ENCODE measurements around the gene NPTX1.

The NPTX1 gene

DNA sequence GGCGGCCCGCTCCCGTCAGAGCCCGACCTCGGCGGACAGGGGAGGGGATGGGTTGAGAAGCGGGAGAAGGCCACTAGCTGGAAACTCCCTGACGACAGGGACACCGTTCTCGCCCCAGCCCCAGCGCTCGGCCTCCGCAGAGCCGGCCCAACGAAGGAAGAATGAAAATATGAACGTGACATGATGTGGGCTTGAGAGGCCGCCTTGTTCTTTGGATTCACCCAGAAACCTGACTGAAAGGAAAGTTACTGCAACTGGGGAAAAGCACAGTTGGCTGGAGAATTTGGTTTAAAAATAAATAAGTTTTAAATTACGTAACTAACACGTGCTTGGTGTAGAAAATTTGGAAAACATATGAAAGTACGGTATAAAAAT is 21.1 kb downstream of the NPTX1 start:
- no CpG with 5 or more reads among the region's 20 CpGs for WGBS (ENCODE audit: extremely low coverage, insufficient coverage, low lambda C conversion rate)

DNA sequence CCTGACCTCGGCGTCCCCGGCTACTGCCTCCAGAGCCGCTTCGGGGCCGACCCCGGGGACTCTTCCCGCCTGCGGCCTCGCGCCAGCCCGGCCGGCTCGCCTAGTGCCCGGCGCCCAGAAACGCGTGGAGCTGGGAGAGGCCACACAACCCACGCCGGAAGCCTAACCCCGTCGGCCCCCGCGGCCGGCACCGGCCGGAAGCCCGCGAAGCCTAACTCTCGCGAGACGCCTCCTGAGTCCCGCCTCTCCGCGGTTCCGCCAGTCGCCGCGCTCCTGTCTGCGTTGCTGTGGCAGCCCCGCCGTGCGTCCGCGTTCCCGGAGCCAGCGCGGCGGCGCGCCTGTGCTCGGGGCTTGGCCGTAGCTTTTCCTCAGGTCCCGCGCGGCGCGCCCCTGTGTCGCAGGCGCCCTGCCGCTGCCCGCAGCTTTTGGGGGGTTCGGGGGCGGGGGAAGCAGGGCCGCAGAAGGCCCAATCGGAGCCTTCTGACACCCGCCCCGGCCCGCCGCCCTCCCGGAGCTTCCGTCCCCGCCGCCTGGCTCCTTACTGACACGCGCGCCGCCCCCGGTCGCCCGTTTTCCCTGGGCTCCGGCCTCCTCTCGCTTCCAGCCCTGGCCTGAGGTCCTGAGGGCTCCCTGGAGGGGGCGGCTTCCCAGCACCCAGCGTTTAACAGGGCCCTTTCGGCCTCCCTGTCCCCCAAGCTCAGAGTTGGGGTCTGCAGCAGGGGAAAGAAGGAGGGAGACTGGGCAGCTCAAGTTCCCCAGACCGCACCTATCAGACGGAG is 21.7 kb downstream of the NPTX1 start:
- Histone ChIP-seq H2BK15ac (replicated peaks; ENCODE audit: low read depth) (no peak overlapping the region), H3K18ac (ENCODE audit: low read length) (peak overlapping the region; percentile 85), H4K5ac (ENCODE audit: low read length) (no peak overlapping the region), H2BK5ac (ENCODE audit: low read length) (no peak overlapping the region), H3K4me2 (ENCODE audit: low read length) (peak overlapping the region; percentile 92), H3K36me3 (ENCODE audit: control insufficient read depth, insufficient read depth, low read length) (no peaks in the 10 kb centered on the region), H3K9ac (ENCODE audit: low read length) (peak overlapping the region; percentile 98), H3K4me1 (ENCODE audit: control insufficient read depth, low read depth, low read length) (peaks cover 1% of the 10 kb centered on the region), H3K4me3 (ENCODE audit: low read length) (peak overlapping the region; percentile 83), H3K23ac (ENCODE audit: low read length) (peak overlapping the region; percentile 20), H4K8ac (ENCODE audit: low read depth, low read length) (peak overlapping the region; percentile 98), H3K27ac (ENCODE audit: low read depth, low read length) (peak overlapping the region; percentile 78), H3K79me1 (ENCODE audit: low read length) (no peaks in the 10 kb centered on the region), H3K4ac (ENCODE audit: low read depth, low read length) (peak overlapping the region; percentile 76), H2BK120ac (ENCODE audit: low read depth, low read length) (no peak overlapping the region), H3K56ac (ENCODE audit: low read length) (peak overlapping the region; percentile 99), H3K27me3 (ENCODE audit: insufficient read depth, low read length, poor library complexity) (no peaks in the 10 kb centered on the region), H2AK5ac (ENCODE audit: low read length) (no peak overlapping the region), H3K79me2 (ENCODE audit: control insufficient read depth, insufficient read depth, low read length) (no peaks in the 10 kb centered on the region)
- DNase-seq: peak; percentile 96
- WGBS (ENCODE audit: extremely low coverage, insufficient coverage, low lambda C conversion rate): no CpG with 5 or more reads among the region's 88 CpGs

More for the DNA sequence above, 21.1 kb downstream of the NPTX1 start:
- Histone ChIP-seq H3K27ac (ENCODE audit: low read depth, low read length) (peak overlapping the region; percentile 78), H4K8ac (ENCODE audit: low read depth, low read length) (no peak overlapping the region), H3K4me3 (ENCODE audit: low read length) (peak overlapping the region; percentile 39), H3K4ac (ENCODE audit: low read depth, low read length) (peak overlapping the region; percentile 40), H3K9ac (ENCODE audit: low read length) (peak overlapping the region; percentile 79), H2BK120ac (ENCODE audit: low read depth, low read length) (no peak overlapping the region), H3K27me3 (ENCODE audit: insufficient read depth, low read length, poor library complexity) (no peaks in the 10 kb centered on the region), H3K79me1 (ENCODE audit: low read length) (no peaks in the 10 kb centered on the region), H3K56ac (ENCODE audit: low read length) (peak overlapping the region; percentile 82), H3K36me3 (ENCODE audit: control insufficient read depth, insufficient read depth, low read length) (no peaks in the 10 kb centered on the region), H2AK5ac (ENCODE audit: low read length) (no peak overlapping the region), H3K18ac (ENCODE audit: low read length) (peak overlapping the region; percentile 28), H4K5ac (ENCODE audit: low read length) (no peak overlapping the region), H3K4me1 (ENCODE audit: control insufficient read depth, low read depth, low read length) (peaks cover 1% of the 10 kb centered on the region), H3K79me2 (ENCODE audit: control insufficient read depth, insufficient read depth, low read length) (no peaks in the 10 kb centered on the region), H2BK15ac (replicated peaks; ENCODE audit: low read depth) (no peak overlapping the region), H2BK5ac (ENCODE audit: low read length) (no peak overlapping the region), H3K4me2 (ENCODE audit: low read length) (peak overlapping the region; percentile 47), H3K23ac (ENCODE audit: low read length) (peak overlapping the region; percentile 20)
- peak; percentile 84 for DNase-seq

DNA sequence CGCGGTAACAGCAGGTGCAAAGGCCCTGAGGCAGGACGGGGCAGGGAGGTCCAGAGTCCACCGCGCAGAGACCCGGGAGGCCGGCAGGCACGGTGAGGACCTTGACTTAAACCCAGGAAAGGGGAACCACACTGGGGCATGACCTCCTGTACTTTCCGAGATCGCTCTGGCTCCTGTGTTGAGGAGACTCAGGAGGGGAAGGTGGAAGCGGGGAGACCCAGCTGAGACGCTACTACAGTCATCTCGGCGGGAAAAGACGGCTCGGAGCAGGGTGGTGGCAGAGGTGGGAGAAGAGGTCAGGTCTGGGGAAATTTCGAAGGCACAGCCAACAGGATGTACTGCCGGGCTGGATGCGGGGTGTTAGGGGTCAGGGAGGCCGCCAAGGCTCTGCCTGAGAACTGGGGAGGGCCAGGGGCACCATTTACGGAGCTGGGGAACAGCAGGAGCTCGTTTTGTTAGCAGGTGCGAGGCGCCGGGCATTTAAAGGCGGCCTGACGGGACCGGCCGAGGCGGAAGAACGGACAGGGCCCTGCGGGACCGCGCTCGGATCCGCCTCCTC is 22.3 kb downstream of the NPTX1 start:
- Histone ChIP-seq H3K79me2 (ENCODE audit: control insufficient read depth, insufficient read depth, low read length) (no peaks in the 10 kb centered on the region), H3K56ac (ENCODE audit: low read length) (peak overlapping the region; percentile 99), H2BK15ac (replicated peaks; ENCODE audit: low read depth) (no peak overlapping the region), H2AK5ac (ENCODE audit: low read length) (peak overlapping the region; percentile 18), H2BK5ac (ENCODE audit: low read length) (no peak overlapping the region), H4K5ac (ENCODE audit: low read length) (peak overlapping the region; percentile 81), H4K8ac (ENCODE audit: low read depth, low read length) (peak overlapping the region; percentile 98), H3K4me2 (ENCODE audit: low read length) (peak overlapping the region; percentile 92), H3K4me1 (ENCODE audit: control insufficient read depth, low read depth, low read length) (peaks cover 1% of the 10 kb centered on the region), H3K27me3 (ENCODE audit: insufficient read depth, low read length, poor library complexity) (no peaks in the 10 kb centered on the region), H3K4me3 (ENCODE audit: low read length) (peak overlapping the region; percentile 83), H3K9ac (ENCODE audit: low read length) (peak overlapping the region; percentile 98), H3K27ac (ENCODE audit: low read depth, low read length) (peak overlapping the region; percentile 55), H3K36me3 (ENCODE audit: control insufficient read depth, insufficient read depth, low read length) (no peaks in the 10 kb centered on the region), H2BK120ac (ENCODE audit: low read depth, low read length) (no peak overlapping the region), H3K4ac (ENCODE audit: low read depth, low read length) (peak overlapping the region; percentile 76), H3K79me1 (ENCODE audit: low read length) (no peaks in the 10 kb centered on the region), H3K18ac (ENCODE audit: low read length) (peak overlapping the region; percentile 85), H3K23ac (ENCODE audit: low read length) (no peak overlapping the region)
- DNase-seq: no peak
- no CpG with 5 or more reads among the region's 36 CpGs for WGBS (ENCODE audit: extremely low coverage, insufficient coverage, low lambda C conversion rate)

DNA sequence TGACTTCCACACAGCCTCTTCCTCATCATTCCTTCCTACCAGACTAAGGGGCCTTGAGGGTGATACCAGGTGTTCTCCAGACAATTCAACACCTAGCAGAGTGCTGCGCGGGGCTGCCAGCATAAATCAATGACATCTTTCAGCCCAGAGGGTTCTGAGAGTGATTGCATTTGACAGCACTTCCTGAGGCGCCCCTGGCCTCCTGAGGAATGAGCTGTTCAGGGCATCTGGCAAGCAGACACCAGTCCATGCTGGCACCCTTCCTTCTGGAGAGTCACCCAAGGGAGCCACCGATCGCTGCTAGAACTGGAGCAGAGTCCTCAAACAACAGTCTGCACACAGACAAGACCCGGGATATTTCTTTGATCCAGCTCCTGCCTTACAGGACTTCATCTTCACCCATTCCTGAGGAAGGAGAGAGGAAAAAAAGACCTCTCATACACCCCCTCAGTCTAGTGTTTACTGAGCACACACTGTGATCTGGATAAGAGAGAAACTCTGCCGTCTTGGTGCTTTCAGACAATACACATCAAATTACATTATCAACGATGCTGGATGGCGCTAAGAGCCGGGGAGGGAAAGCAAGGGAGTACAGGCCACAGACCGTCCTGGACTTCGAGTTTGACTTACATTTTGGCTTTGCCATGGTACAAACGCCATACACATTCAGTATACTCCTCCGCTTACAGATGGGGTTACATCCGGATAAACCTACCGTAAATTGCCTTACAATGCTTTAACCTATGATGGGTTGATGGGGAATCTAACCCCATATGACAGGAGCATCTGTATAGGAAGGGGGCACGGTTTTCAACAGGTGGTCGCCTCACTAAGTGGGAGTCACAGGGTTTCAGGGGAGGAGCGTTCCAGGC is 23.0 kb downstream of the NPTX1 start:
- Histone ChIP-seq H3K4me2 (ENCODE audit: low read length) (no peak overlapping the region), H3K23ac (ENCODE audit: low read length) (no peak overlapping the region), H3K4ac (ENCODE audit: low read depth, low read length) (no peak overlapping the region), H3K27me3 (ENCODE audit: insufficient read depth, low read length, poor library complexity) (no peaks in the 10 kb centered on the region), H3K18ac (ENCODE audit: low read length) (no peak overlapping the region), H2BK5ac (ENCODE audit: low read length) (no peak overlapping the region), H3K27ac (ENCODE audit: low read depth, low read length) (no peak overlapping the region), H3K36me3 (ENCODE audit: control insufficient read depth, insufficient read depth, low read length) (no peaks in the 10 kb centered on the region), H2AK5ac (ENCODE audit: low read length) (no peak overlapping the region), H3K79me1 (ENCODE audit: low read length) (no peaks in the 10 kb centered on the region), H3K79me2 (ENCODE audit: control insufficient read depth, insufficient read depth, low read length) (no peaks in the 10 kb centered on the region), H2BK120ac (ENCODE audit: low read depth, low read length) (no peak overlapping the region), H3K56ac (ENCODE audit: low read length) (peak overlapping the region; percentile 34), H4K5ac (ENCODE audit: low read length) (no peak overlapping the region), H3K4me1 (ENCODE audit: control insufficient read depth, low read depth, low read length) (peaks cover 1% of the 10 kb centered on the region), H2BK15ac (replicated peaks; ENCODE audit: low read depth) (no peak overlapping the region), H3K9ac (ENCODE audit: low read length) (no peak overlapping the region), H3K4me3 (ENCODE audit: low read length) (no peak overlapping the region), H4K8ac (ENCODE audit: low read depth, low read length) (no peak overlapping the region)
- no CpG with 5 or more reads among the region's 19 CpGs for WGBS (ENCODE audit: extremely low coverage, insufficient coverage, low lambda C conversion rate)
- DNase-seq: no peak

DNA sequence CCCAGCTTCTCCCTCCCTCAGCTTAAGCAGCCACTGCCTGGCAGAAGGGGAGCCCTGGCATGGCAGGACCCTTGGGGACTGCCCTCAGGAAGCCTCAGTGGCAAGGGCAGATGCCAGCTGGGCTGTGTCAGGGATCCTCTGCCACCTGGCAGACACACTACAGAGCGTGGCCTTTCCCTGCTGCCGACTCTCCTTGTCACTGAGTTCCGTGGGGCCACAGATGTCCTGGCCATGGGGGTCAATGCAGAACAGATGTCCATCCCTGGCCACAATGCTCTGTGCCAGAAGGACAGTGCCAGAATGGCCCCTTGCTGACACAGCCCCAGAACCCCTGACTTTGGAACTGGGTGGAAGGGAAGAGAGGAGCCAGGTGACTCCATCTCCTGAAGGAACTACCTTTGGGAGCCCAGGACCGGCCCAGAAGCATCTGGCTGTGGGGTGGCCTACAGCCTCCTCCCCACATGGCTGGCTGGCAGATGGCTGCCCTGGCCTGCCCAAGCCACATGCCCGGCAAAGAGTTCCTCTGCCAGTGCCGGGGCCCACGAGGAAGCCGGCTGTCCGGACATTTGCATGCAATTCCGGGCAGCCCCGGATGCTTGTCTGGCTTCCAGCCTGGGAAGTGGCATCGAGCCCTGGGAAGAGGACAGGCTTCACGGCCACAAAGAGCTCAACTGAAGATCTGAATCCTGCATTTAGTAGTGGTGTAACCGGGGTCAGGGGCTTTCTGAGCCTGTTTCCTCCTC is 24.1 kb downstream of the NPTX1 start:
- Histone ChIP-seq H3K4ac (ENCODE audit: low read depth, low read length) (no peak overlapping the region), H2BK120ac (ENCODE audit: low read depth, low read length) (no peak overlapping the region), H3K27me3 (ENCODE audit: insufficient read depth, low read length, poor library complexity) (no peaks in the 10 kb centered on the region), H3K27ac (ENCODE audit: low read depth, low read length) (no peak overlapping the region), H2BK15ac (replicated peaks; ENCODE audit: low read depth) (no peak overlapping the region), H2AK5ac (ENCODE audit: low read length) (no peak overlapping the region), H3K4me3 (ENCODE audit: low read length) (no peak overlapping the region), H3K4me1 (ENCODE audit: control insufficient read depth, low read depth, low read length) (peaks cover 1% of the 10 kb centered on the region), H3K36me3 (ENCODE audit: control insufficient read depth, insufficient read depth, low read length) (no peaks in the 10 kb centered on the region), H2BK5ac (ENCODE audit: low read length) (no peak overlapping the region), H3K18ac (ENCODE audit: low read length) (no peak overlapping the region), H4K8ac (ENCODE audit: low read depth, low read length) (no peak overlapping the region), H3K9ac (ENCODE audit: low read length) (no peak overlapping the region), H4K5ac (ENCODE audit: low read length) (no peak overlapping the region), H3K79me1 (ENCODE audit: low read length) (no peaks in the 10 kb centered on the region), H3K23ac (ENCODE audit: low read length) (no peak overlapping the region), H3K4me2 (ENCODE audit: low read length) (no peak overlapping the region), H3K56ac (ENCODE audit: low read length) (no peak overlapping the region), H3K79me2 (ENCODE audit: control insufficient read depth, insufficient read depth, low read length) (no peaks in the 10 kb centered on the region)
- DNase-seq: no peak
- no CpG with 5 or more reads among the region's 14 CpGs for WGBS (ENCODE audit: extremely low coverage, insufficient coverage, low lambda C conversion rate)
